Endothelial cell of umbilical vein (primary cell): ENCODE measurements around the gene PRKCB. TPM values are rescaled to one million over a fixed set of nuclear protein-coding genes. Genes with fewer than 3 reads are reported as not detected.

ENCODE experiments used
- BruUV-seq: library from RNA; stranded (reverse); fragments of 400-500 nt; replicated peaks from 2 replicates; lab custom pipeline; 2021; lab: Mats Ljungman, UMichigan
- CTCF ChIA-PET: fragments of 300-600, 350-600 bp; sonication (Branson Sonifier 250); formaldehyde crosslinking; loops from one replicate; lab custom pipeline; 2021; ENCODE audit warnings: antibody characterized with exemption, inconsistent platforms; lab: Charles Lee
- POLR2A ChIA-PET: fragments of 300-600, 350-600 bp; sonication (Branson Sonifier 250); formaldehyde crosslinking; loops from one replicate; lab custom pipeline; 2021; ENCODE audit warnings: antibody characterized with exemption, inconsistent platforms; lab: Charles Lee
- DNase-seq: peaks from one replicate; pipeline ENCODE4 v3.0.0-alpha.2; 2011; ENCODE audit warnings: low read depth, low spot score
- FAIRE-seq: peaks from 2 replicates; lab custom pipeline; 2011; peaks lifted over from hg19 to GRCh38; lab: Jason Lieb, UNC
- H2AFZ ChIP-seq: 2 replicates; pipeline ENCODE4 v1.6.0; 2012; ENCODE audit warnings: low read depth, low read length, control low read depth, inconsistent platforms
- H3K27ac ChIP-seq: 2 replicates; pipeline ENCODE4 v1.5.1; 2011; ENCODE audit warnings: low read depth, mild to moderate bottlenecking, control low read depth, low read length, moderate library complexity; ENCODE audit not compliant: insufficient read depth
- H3K27me3 ChIP-seq, 2 experiments: 2 replicates each; pipeline versions ENCODE4 v1.6.0 to v1.6.1; 2011; ENCODE audit warnings: low read length in 2 of 2, mixed read lengths in 1 of 2; ENCODE audit not compliant: control insufficient read depth in 2 of 2, insufficient read depth in 2 of 2
- H3K36me3 ChIP-seq, 2 experiments: 2 replicates in 1 of 2; 3 replicates in 1 of 2; pipeline ENCODE4 v1.5.1; 2011; ENCODE audit warnings: low read length in 2 of 2, mild to moderate bottlenecking in 1 of 2, moderate library complexity in 1 of 2; ENCODE audit not compliant: control insufficient read depth in 2 of 2, insufficient read depth in 2 of 2; ENCODE audit errors: extremely low read depth in 1 of 2
- H3K4me1 ChIP-seq: 3 replicates; pipeline ENCODE4 v1.5.1; 2011; ENCODE audit warnings: mild to moderate bottlenecking, low read length; ENCODE audit not compliant: control insufficient read depth, insufficient read depth; ENCODE audit errors: extremely low read depth
- H3K4me2 ChIP-seq: 2 replicates; pipeline ENCODE4 v1.6.1; 2011; ENCODE audit warnings: low read length, control low read depth, mixed read lengths; ENCODE audit not compliant: insufficient read depth
- H3K4me3 ChIP-seq, 3 experiments: fragments of 200-600 bp in 1 of 3; sonication (generic), shearing (Covaris generic) in 1 of 3; replicated peaks in 1 of 3; 2 replicates each; pipeline ENCODE4 v1.5.1; 2011 to 2016; ENCODE audit warnings: control low read depth in 3 of 3, low read length in 3 of 3, mild to moderate bottlenecking in 2 of 3, inconsistent platforms in 1 of 3, low read depth in 1 of 3, moderate library complexity in 1 of 3; ENCODE audit not compliant: insufficient read depth in 1 of 3
- H3K79me2 ChIP-seq: 2 replicates; pipeline ENCODE4 v1.6.0; 2012; ENCODE audit warnings: low read length, inconsistent platforms; ENCODE audit not compliant: control insufficient read depth, insufficient read depth
- H3K9ac ChIP-seq: replicated peaks from 2 replicates; pipeline ENCODE3; 2011; ENCODE audit warnings: low read length, control low read depth; ENCODE audit not compliant: insufficient read depth; ENCODE audit errors: extremely low read depth
- H3K9me1 ChIP-seq: replicated peaks from 3 replicates; pipeline ENCODE4 v1.6.0; 2011; ENCODE audit warnings: mild to moderate bottlenecking, low read length; ENCODE audit not compliant: control insufficient read depth, insufficient read depth; ENCODE audit errors: extremely low read depth
- H3K9me3 ChIP-seq: replicated peaks from 2 replicates; pipeline ENCODE4 v1.5.1; 2012; ENCODE audit warnings: low read length, inconsistent platforms; ENCODE audit not compliant: control insufficient read depth, insufficient read depth
- H4K20me1 ChIP-seq: replicated peaks from 2 replicates; pipeline ENCODE3; 2011; ENCODE audit warnings: mild to moderate bottlenecking, low read length; ENCODE audit not compliant: control insufficient read depth, insufficient read depth; ENCODE audit errors: extremely low read depth
- CTCF ChIP-seq, 2 donors: IDR thresholded peaks; 1 replicate in 1 of 2; 2 replicates in 1 of 2; pipeline ENCODE4 v1.5.1; 2011; ENCODE audit warnings: low read length in 2 of 2, mild to moderate bottlenecking in 2 of 2, moderate library complexity in 2 of 2, control low read depth in 1 of 2, inconsistent platforms in 1 of 2, low read depth in 1 of 2; ENCODE audit not compliant: insufficient read depth in 1 of 2; ENCODE audit errors: extremely low read depth in 1 of 2
- EZH2 ChIP-seq: IDR thresholded peaks from 2 replicates; pipeline ENCODE4 v1.6.1; 2012; ENCODE audit warnings: borderline replicate concordance, low read depth, mild to moderate bottlenecking, moderate library complexity, low read length, inconsistent platforms; ENCODE audit not compliant: severe bottlenecking
- FOS ChIP-seq: IDR thresholded peaks from 2 replicates; pipeline ENCODE4 v1.6.1; 2011; ENCODE audit warnings: mild to moderate bottlenecking, low read length, moderate library complexity, borderline replicate concordance; ENCODE audit not compliant: insufficient read depth
- GATA2 ChIP-seq: IDR thresholded peaks from 2 replicates; pipeline ENCODE4 v1.7.0; 2011; ENCODE audit warnings: low read depth, mild to moderate bottlenecking, moderate library complexity, mixed read lengths, low read length; ENCODE audit not compliant: insufficient read length, insufficient read depth
- JUN ChIP-seq: IDR thresholded peaks from 2 replicates; pipeline ENCODE4 v1.6.1; 2011; ENCODE audit warnings: borderline replicate concordance, low read depth; ENCODE audit not compliant: insufficient read length, insufficient read depth
- MAX ChIP-seq: IDR thresholded peaks from 2 replicates; pipeline ENCODE4 v1.6.1; 2011; ENCODE audit not compliant: insufficient read depth, insufficient read length
- MYC ChIP-seq: IDR thresholded peaks from one replicate; pipeline ENCODE4 v1.6.1; 2011; ENCODE audit warnings: mild to moderate bottlenecking, low read depth, low read length
- POLR2A ChIP-seq: IDR thresholded peaks from 2 replicates; pipeline ENCODE4 v1.6.1; 2012; ENCODE audit warnings: low read depth, mild to moderate bottlenecking, control low read depth, low read length
- POLR2AphosphoS5 ChIP-seq: IDR thresholded peaks from 2 replicates; pipeline ENCODE4 v1.6.1; 2012; ENCODE audit warnings: low read depth, mild to moderate bottlenecking, control low read depth, low read length, moderate library complexity; ENCODE audit not compliant: insufficient read depth
- dilution Hi-C: fragments of 300-500 bp; cut with MboI; formaldehyde crosslinking; loops from one replicate; pipeline ENCODE4 v1.15.0; 2019; ENCODE audit warnings: low sequenced_read_pairs; ENCODE audit not compliant: extremely low pct_ligation_motif_present
- intact Hi-C: fragments of 100-400 bp; cut with micrococcal nuclease; formaldehyde crosslinking; loops from one replicate; pipeline ENCODE4 v1.10.0; 2022
- polyA plus RNA-seq, 4 experiments: library from polyadenylated mRNA; depleted of rRNA in 3 of 4; stranded (reverse) in 3 of 4; unstranded in 1 of 4; fragments of >200 nt; gene quantifications; 2 replicates each; pipeline versions ENCODE4 v1.2.1 to v1.2.3, GENCODE V29; 2011 to 2012; ENCODE audit warnings: missing spikeins in 1 of 4
- total RNA-seq: library from RNA; stranded (reverse); gene quantifications from 2 replicates; pipeline ENCODE4 v1.2.3, GENCODE V29; 2021

PRKCB gene
- total and polyA plus RNA-seq, 2 donors (not counting 3 experiments of a cell fraction or from before 2014, with no cell fraction given), result 0.01 TPM; not detected in 1

- Histone ChIP-seq H3K27ac (no peak overlapping the region), H3K4me3 (no peak overlapping the region), H2AFZ (no peak overlapping the region), H3K4me1 (no peaks in the 10 kb centered on the region), H3K79me2 (no peaks in the 10 kb centered on the region), H3K9ac (no peak overlapping the region), H3K9me3 (no peaks in the 10 kb centered on the region), H3K9me1 (no peaks in the 10 kb centered on the region), H3K4me2 (no peak overlapping the region), H4K20me1 (no peaks in the 10 kb centered on the region), H3K36me3 (no peaks in the 10 kb centered on the region), H3K27me3 (no peaks in the 10 kb centered on the region)
- ChIA-PET CTCF (no interaction called here), POLR2A (no interaction called here)
- no peak for TF ChIP-seq MAX
- no peak for TF ChIP-seq MYC
- TF ChIP-seq EZH2, result no peak
- no peak for TF ChIP-seq GATA2
- TF ChIP-seq FOS, result no peak
- TF ChIP-seq POLR2AphosphoS5, result no peak
- no peak for TF ChIP-seq CTCF (IDR thresholded peaks at IDR 0.05; ENCODE audit: extremely low read depth in 1 of 2, insufficient read depth in 1 of 2, low read depth in 1 of 2, low read length in 2 of 2)
- TF ChIP-seq JUN, result no peak
- TF ChIP-seq POLR2A, result no peak
- intact Hi-C loops (no loop called here), dilution Hi-C loops (no loop called here)
- no TSS peak for BruUV-seq
- FAIRE-seq, result no peak
- no peak for DNase-seq
Measured at GRCh38 chr16:23948949-23949411, 113.2 kb downstream of the PRKCB start.
